AG10803 (cell line): Measurements from ENCODE around the gene TSSK6.

Experiments used
- DNase-seq: peaks from one replicate; pipeline ENCODE4 v3.0.0; 2010; ENCODE audit warnings: low read depth
- H3K4me3 ChIP-seq: 2 replicates; pipeline ENCODE4 v1.5.1; 2011; ENCODE audit warnings: mild to moderate bottlenecking, low read length, control low read depth
- TF ChIP-seq, protein P1 (sequence below): conservative IDR thresholded peaks from 2 replicates; pipeline ENCODE4 v1.5.1; 2011; ENCODE audit warnings: mild to moderate bottlenecking, low read length, control low read depth, inconsistent platforms

TSSK6 gene

DNA sequence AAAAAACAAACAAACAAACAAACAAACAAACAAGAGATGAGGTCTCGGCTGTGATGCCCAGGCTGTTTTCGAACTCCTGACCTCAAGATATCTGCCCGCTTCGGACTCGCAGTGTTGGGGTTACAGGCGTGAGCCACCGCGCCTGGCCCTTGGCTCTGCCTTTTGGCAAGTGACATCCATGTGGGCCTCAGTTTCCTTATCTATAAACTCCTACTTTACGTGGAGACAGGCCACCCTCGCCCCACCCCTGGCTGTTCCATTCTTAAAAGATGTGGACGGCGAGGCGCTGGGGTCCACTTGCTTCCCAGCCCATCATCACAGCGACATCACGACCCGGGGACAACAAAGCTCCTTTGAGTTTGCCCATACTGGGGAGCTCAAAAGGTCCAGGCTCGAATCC is 1.7 kb downstream of the TSSK6 start:
- H3K4me3 ChIP-seq: peak overlapping the region; percentile 27; the same call in 1 of the 2 replicates
- TF ChIP-seq, protein P1, sequence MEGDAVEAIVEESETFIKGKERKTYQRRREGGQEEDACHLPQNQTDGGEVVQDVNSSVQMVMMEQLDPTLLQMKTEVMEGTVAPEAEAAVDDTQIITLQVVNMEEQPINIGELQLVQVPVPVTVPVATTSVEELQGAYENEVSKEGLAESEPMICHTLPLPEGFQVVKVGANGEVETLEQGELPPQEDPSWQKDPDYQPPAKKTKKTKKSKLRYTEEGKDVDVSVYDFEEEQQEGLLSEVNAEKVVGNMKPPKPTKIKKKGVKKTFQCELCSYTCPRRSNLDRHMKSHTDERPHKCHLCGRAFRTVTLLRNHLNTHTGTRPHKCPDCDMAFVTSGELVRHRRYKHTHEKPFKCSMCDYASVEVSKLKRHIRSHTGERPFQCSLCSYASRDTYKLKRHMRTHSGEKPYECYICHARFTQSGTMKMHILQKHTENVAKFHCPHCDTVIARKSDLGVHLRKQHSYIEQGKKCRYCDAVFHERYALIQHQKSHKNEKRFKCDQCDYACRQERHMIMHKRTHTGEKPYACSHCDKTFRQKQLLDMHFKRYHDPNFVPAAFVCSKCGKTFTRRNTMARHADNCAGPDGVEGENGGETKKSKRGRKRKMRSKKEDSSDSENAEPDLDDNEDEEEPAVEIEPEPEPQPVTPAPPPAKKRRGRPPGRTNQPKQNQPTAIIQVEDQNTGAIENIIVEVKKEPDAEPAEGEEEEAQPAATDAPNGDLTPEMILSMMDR: no peak
- DNase-seq: no peak

DNA sequence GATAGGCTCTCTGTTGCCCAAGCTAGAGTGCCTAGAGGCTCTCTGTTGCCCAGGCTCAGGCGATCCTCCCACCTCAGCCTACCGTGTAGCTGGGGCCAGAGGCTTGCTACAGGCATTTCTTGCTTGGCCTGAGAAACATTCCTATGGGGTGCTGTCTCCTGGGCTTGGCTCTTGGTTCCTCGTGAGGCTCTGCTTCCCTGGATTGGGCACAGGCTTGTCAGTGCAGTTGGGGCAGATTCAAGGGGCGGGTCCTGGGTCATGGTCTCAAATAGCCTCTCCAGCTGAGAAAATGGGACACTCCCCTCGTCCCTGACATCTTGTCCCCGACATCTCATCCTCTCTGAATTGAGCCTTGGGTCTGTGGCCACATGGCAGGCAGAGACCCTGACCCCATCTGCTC is 4.9 kb downstream of the TSSK6 start:
- H3K4me3 ChIP-seq: no peak overlapping the region
- TF ChIP-seq, protein P1: no peak
- DNase-seq: peak; percentile 15

DNA sequence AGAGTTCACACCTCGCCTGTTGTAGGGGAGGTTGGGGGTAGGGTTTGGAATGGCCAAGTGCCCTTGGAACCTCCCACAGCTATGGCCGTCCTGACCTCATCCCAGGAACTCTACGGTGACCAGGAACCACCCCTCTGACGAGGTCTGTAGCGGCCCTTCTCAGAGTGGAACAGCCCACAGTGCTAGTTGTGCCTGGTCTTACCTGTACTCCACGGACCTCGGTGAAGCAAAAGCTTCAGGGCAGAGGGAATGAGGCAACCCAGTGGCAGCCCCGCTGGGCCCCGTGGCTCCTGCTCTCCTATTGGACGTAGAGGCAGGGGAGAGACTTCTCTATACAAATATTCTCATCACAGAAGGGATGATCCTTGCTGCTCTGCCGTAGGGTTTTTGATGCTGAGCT is 7.1 kb downstream of the TSSK6 start:
- no peak for DNase-seq
- TF ChIP-seq, protein P1: no peak
- no peak overlapping the region for H3K4me3 ChIP-seq

DNA sequence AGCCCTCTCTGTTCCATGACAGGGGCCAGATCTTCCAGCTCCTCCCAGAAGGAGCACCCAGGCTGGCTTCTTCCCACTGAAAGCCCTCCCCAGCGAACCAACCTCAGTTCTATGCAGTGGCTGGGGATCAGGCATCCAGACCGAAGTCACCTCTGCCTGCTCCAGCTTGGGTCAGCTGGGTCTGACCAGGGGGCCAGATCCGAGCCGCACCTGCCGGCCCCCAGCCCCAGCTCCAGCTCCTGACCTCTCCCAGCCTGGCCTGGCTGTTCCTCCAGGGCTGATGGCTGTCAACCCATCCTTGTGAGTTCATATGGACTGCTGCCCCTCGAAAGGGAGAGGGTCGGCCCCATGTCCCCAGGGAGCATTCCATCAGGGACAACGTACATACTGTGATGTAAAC is 8.0 kb downstream of the TSSK6 start:
- TF ChIP-seq, protein P1: no peak

DNA sequence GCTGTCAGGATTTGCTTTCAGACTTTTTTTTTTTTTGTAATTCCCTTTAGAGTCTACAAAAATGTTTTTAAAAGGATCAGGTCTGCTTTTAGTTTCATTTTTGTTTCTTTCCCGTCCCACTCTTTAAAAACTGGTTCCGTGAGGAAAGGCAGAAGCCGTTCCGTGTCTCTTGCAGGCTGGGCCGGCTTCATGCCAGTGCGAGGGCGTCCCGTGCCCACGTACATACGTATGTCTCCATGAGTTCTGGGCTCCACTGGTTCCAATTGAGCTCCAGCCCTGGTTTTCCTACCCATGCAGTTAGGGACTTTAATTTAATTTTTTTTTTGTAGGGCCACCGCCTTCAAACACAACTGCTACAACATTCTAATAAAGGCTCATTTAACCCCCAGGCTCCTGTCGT is 8.8 kb downstream of the TSSK6 start:
- DNase-seq: no peak
- no peak overlapping the region for H3K4me3 ChIP-seq
- TF ChIP-seq, protein P1: no peak

More for the DNA sequence above, 8.0 kb downstream of the TSSK6 start:
- no peak for DNase-seq
- H3K4me3 ChIP-seq: no peak overlapping the region

DNA sequence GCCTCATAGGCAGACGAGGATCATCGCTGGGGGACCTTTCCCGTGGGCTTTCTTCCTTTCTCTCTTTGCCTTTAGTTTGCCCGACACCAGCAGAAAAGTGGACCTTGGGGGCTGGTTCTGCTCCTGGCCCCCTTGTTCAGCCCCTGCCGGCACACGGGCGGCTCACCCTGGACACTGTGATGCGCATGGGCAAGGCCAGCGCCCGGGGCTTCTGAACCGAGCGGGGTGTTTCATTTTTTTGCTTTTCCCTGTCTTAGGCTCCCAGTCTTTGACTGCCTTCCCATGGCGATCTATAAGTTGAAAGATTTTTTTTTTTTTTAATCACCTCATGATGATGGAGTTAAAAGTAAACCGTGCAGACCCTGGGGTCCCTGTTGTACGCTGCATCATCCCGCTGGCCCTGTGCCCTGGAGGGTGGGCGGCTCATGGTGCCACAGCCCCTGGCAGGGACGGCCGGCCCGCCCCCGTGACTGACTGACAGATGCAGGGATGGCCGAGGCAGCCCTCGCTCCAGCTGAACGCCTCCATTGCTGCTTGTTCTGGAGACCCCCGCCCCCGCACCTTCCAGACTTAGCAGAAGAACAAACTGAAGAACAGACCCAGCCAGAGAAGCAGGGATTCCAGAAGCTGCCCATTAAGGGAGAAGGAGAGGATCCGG is 9.6 kb downstream of the TSSK6 start:
- no peak overlapping the region for H3K4me3 ChIP-seq
- TF ChIP-seq, protein P1: no peak
- no peak for DNase-seq
